Tibial nerve (tissue), 4 donors: Measurements from ENCODE around the gene KRT73. TPM values are rescaled to one million over a fixed set of nuclear protein-coding genes. Genes with fewer than 3 reads are reported as not detected.

Experiments used
- DNase-seq, 2 donors: peaks; one replicate each; pipeline ENCODE4 v3.0.0-alpha.2; 2019; ENCODE audit warnings: low spot score in 2 of 2
- H3K27ac ChIP-seq, 4 donors: fragments of 200-600 bp; sonication (generic) in 3 of 4; one replicate each; pipeline ENCODE4 v1.5.1; 2017 to 2019; ENCODE audit warnings: mild to moderate bottlenecking in 1 of 4
- H3K27me3 ChIP-seq, 2 donors: fragments of 200-600 bp; sonication (generic) in 1 of 2; one replicate each; pipeline versions ENCODE4 v1.5.1 to v1.6.0; 2017 to 2019
- H3K36me3 ChIP-seq, 3 donors: fragments of 200-600 bp; sonication (generic); one replicate each; pipeline ENCODE4 v1.5.1; 2018 to 2019
- H3K4me1 ChIP-seq, 4 donors: fragments of 200-600 bp; sonication (generic) in 3 of 4; one replicate each; pipeline ENCODE4 v1.5.1; 2017 to 2019
- H3K4me3 ChIP-seq, 4 donors: fragments of 200-600 bp; sonication (generic) in 3 of 4; one replicate each; pipeline ENCODE4 v1.5.1; 2017 to 2019; ENCODE audit warnings: mild to moderate bottlenecking in 1 of 4, moderate library complexity in 1 of 4
- H3K9me3 ChIP-seq, 4 donors: fragments of 200-600 bp; sonication (generic) in 3 of 4; one replicate each; pipeline ENCODE4 v1.5.1; 2017 to 2019
- CTCF ChIP-seq, 5 experiments: fragments of 200-600 bp in 3 of 5; fragments of 450-650 bp in 2 of 5; sonication (generic) in 3 of 5; IDR thresholded peaks; one replicate each; pipeline ENCODE4 v1.5.1; 2016 to 2019; ENCODE audit warnings: antibody characterized with exemption in 5 of 5, mild to moderate bottlenecking in 3 of 5, moderate library complexity in 2 of 5
- EP300 ChIP-seq, 2 donors: sonication (generic); formaldehyde crosslinking; IDR thresholded peaks; one replicate each; pipeline ENCODE4 v1.6.1; 2017; ENCODE audit warnings: antibody characterized with exemption in 2 of 2, mild to moderate bottlenecking in 1 of 2
- POLR2A ChIP-seq, 2 donors: fragments of 450-650 bp; IDR thresholded peaks; one replicate each; pipeline ENCODE4 v1.6.1; 2017; ENCODE audit warnings: antibody characterized with exemption in 2 of 2, mild to moderate bottlenecking in 2 of 2, moderate library complexity in 2 of 2
- WGBS, 2 donors: methylation state at CpG; one replicate each; pipeline ENCODE4 v1.1.5; 2018; 5-methylcytosine and 5-hydroxymethylcytosine counted together
- total RNA-seq, 4 donors: library from RNA; depleted of rRNA; stranded (reverse); fragments of >200 nt; gene quantifications; one replicate each; pipeline ENCODE4 v1.1.0, GENCODE V29; 2016

KRT73 gene
- total RNA-seq, 4 donors from 2014 or later: not detected

- H3K27ac ChIP-seq: no peak overlapping the region
- H3K27me3 ChIP-seq: no peaks in the 10 kb centered on the region
- TF ChIP-seq EP300 (IDR thresholded peaks at IDR 0.05) (no peak), POLR2A (IDR thresholded peaks at IDR 0.05) (no peak), CTCF (IDR thresholded peaks at IDR 0.05) (no peak)
- H3K36me3 ChIP-seq: no peaks in the 10 kb centered on the region
- H3K9me3 ChIP-seq: no peaks in the 10 kb centered on the region
- DNase-seq: no peak
- 55 to 66% methylated on average over 10 of the region's 10 CpGs for WGBS, 2 donors
- no peak overlapping the region for H3K4me3 ChIP-seq
- no peaks in the 10 kb centered on the region for H3K4me1 ChIP-seq
These were observed 38.6 kb downstream of the KRT73 start for GRCh38 chr12:52579468-52580465.

- H3K36me3 ChIP-seq: no peaks in the 10 kb centered on the region
These were observed 39.9 kb downstream of the KRT73 start for GRCh38 chr12:52578469-52578868.

GRCh38 chr12:52577316-52577715, 41.0 kb downstream of the KRT73 start:
- DNase-seq: no peak
- Histone ChIP-seq H3K36me3 (no peaks in the 10 kb centered on the region), H3K27ac (no peak overlapping the region), H3K4me1 (no peaks in the 10 kb centered on the region), H3K9me3 (no peaks in the 10 kb centered on the region), H3K27me3 (no peaks in the 10 kb centered on the region), H3K4me3 (no peak overlapping the region)
- TF ChIP-seq EP300 (IDR thresholded peaks at IDR 0.05) (no peak), POLR2A (IDR thresholded peaks at IDR 0.05) (no peak), CTCF (IDR thresholded peaks at IDR 0.05) (no peak)
- 91 to 94% methylated on average over 8 of the region's 8 CpGs for WGBS, 2 donors

More at GRCh38 chr12:52578469-52578868, 39.9 kb downstream of the KRT73 start:
- no peaks in the 10 kb centered on the region for H3K9me3 ChIP-seq
- H3K4me1 ChIP-seq: no peaks in the 10 kb centered on the region
- 88 to 90% methylated on average over 3 of the region's 3 CpGs for WGBS, 2 donors
- no peak for DNase-seq
- no peaks in the 10 kb centered on the region for H3K27me3 ChIP-seq
- no peak overlapping the region for H3K4me3 ChIP-seq
- TF ChIP-seq POLR2A (IDR thresholded peaks at IDR 0.05) (no peak), EP300 (IDR thresholded peaks at IDR 0.05) (no peak), CTCF (IDR thresholded peaks at IDR 0.05) (no peak)
- H3K27ac ChIP-seq: no peak overlapping the region

GRCh38 chr12:52575948-52576347, 42.4 kb downstream of the KRT73 start:
- no peak for TF ChIP-seq CTCF (IDR thresholded peaks at IDR 0.05)
- TF ChIP-seq POLR2A (IDR thresholded peaks at IDR 0.05): no peak
- no peak for TF ChIP-seq EP300 (IDR thresholded peaks at IDR 0.05)
- no peak for DNase-seq
- no peaks in the 10 kb centered on the region for H3K4me1 ChIP-seq
- H3K4me3 ChIP-seq: no peak overlapping the region
- H3K9me3 ChIP-seq: no peaks in the 10 kb centered on the region
- no peaks in the 10 kb centered on the region for H3K36me3 ChIP-seq
- WGBS, 2 donors: 91 to 92% methylated on average over 3 of the region's 3 CpGs
- no peak overlapping the region for H3K27ac ChIP-seq
- H3K27me3 ChIP-seq: no peaks in the 10 kb centered on the region

GRCh38 chr12:52575256-52575655, 43.1 kb downstream of the KRT73 start:
- H3K27me3 ChIP-seq: peaks cover 0 to 4% of the 10 kb centered on the region in 2 donors
- 87 to 90% methylated on average over 7 to 9 of the region's 9 CpGs for WGBS, 2 donors
- DNase-seq: no peak
- H3K27ac ChIP-seq: no peak overlapping the region
- TF ChIP-seq EP300 (IDR thresholded peaks at IDR 0.05): no peak
- no peak for TF ChIP-seq CTCF (IDR thresholded peaks at IDR 0.05)
- no peak for TF ChIP-seq POLR2A (IDR thresholded peaks at IDR 0.05)
- H3K9me3 ChIP-seq: no peaks in the 10 kb centered on the region
- H3K4me3 ChIP-seq: no peak overlapping the region
- H3K36me3 ChIP-seq: no peaks in the 10 kb centered on the region
- H3K4me1 ChIP-seq: no peaks in the 10 kb centered on the region
